DMS53 treated with DMSO at 0.1 percent for 48 hours (cell line): ENCODE data around the gene IQGAP2.
"Not testable (repeated sequence)": the region's sequence is repeated elsewhere in the genome, so short reads cannot be mapped to it uniquely, and the experiment has no call there.

Source experiments
- DNase-seq: peaks from one replicate; lab custom pipeline; 2025; ENCODE audit not compliant: unreplicated experiment; lab: John Stamatoyannopoulos, UW

The IQGAP2 gene

GRCh38 chr5:76402886-76403765 lies at the start of gene IQGAP2:
TSS of gene IQGAP2 (plus strand) at chr5:76403285. CDS start at chr5:76403546, 261 bp downstream.
- peak; percentile 38 for DNase-seq

GRCh38 chr5:76356887-76357286 lies 46.2 kb upstream of the IQGAP2 start:
- no peak for DNase-seq

- DNase-seq = no peak
These were observed 39.5 kb upstream of the IQGAP2 start for GRCh38 chr5:76363352-76364225.

- no peak for DNase-seq
These were observed 38.9 kb upstream of the IQGAP2 start for GRCh38 chr5:76364226-76364589.

GRCh38 chr5:76365561-76365960 lies 37.5 kb upstream of the IQGAP2 start:
- DNase-seq = no peak

GRCh38 chr5:76366596-76366995 lies 36.5 kb upstream of the IQGAP2 start:
- DNase-seq = no peak

- no peak for DNase-seq
These were observed 35.3 kb upstream of the IQGAP2 start for GRCh38 chr5:76367623-76368371.

- DNase-seq = no peak
These were observed 34.1 kb upstream of the IQGAP2 start for GRCh38 chr5:76368941-76369340.

GRCh38 chr5:76369668-76370067 lies 33.4 kb upstream of the IQGAP2 start:
- not testable (repeated sequence) for DNase-seq

GRCh38 chr5:76371960-76372322 lies 31.1 kb upstream of the IQGAP2 start:
- DNase-seq = no peak

GRCh38 chr5:76372323-76373054 lies 30.6 kb upstream of the IQGAP2 start:
- DNase-seq = peak; percentile 94

- DNase-seq = no peak
These were observed 26.8 kb upstream of the IQGAP2 start for GRCh38 chr5:76376148-76376865.

- DNase-seq = no peak
These were observed 26.2 kb upstream of the IQGAP2 start for GRCh38 chr5:76376866-76377230.

- no peak for DNase-seq
These were observed 24.7 kb upstream of the IQGAP2 start for GRCh38 chr5:76378355-76378754.

- DNase-seq = peak; percentile 69
These were observed 23.8 kb upstream of the IQGAP2 start for GRCh38 chr5:76379316-76379715.

GRCh38 chr5:76379855-76380254 lies 23.2 kb upstream of the IQGAP2 start:
- DNase-seq = no peak

GRCh38 chr5:76380346-76381066 lies 22.6 kb upstream of the IQGAP2 start:
- no peak for DNase-seq

GRCh38 chr5:76383126-76383832 lies 19.8 kb upstream of the IQGAP2 start:
- no peak for DNase-seq

- DNase-seq = no peak
These were observed 18.9 kb upstream of the IQGAP2 start for GRCh38 chr5:76384189-76384588.
